CD4-positive, alpha-beta T cell treated with Interleukin-6 at 100 ng/mL for 8 hours (primary cell): Measurements from ENCODE around the gene PXDN.

Experiments
- DNase-seq: peaks from one replicate; pipeline ENCODE4 v3.0.0-alpha.2; 2020; ENCODE audit warnings: mixed read lengths, low spot score

PXDN gene

GRCh38 chr2:1598800-1599199 is 145.5 kb downstream of the PXDN start:
- no peak for DNase-seq

GRCh38 chr2:1598041-1598710 is 146.1 kb downstream of the PXDN start:
- DNase-seq, result no peak

- DNase-seq, result no peak
Measured at GRCh38 chr2:1595274-1595673, 149.0 kb downstream of the PXDN start.

GRCh38 chr2:1594373-1595171 is 149.7 kb downstream of the PXDN start:
- no peak for DNase-seq

GRCh38 chr2:1594123-1594372 is 150.3 kb downstream of the PXDN start:
- no peak for DNase-seq

GRCh38 chr2:1593371-1594122 is 150.8 kb downstream of the PXDN start:
- no peak for DNase-seq

- DNase-seq, result no peak
Measured at GRCh38 chr2:1591978-1592907, 152.1 kb downstream of the PXDN start.

GRCh38 chr2:1591461-1591770 is 152.9 kb downstream of the PXDN start:
- no peak for DNase-seq

- DNase-seq, result no peak
Measured at GRCh38 chr2:1590596-1591460, 153.5 kb downstream of the PXDN start.

- no peak for DNase-seq
Measured at GRCh38 chr2:1588978-1589621, 155.2 kb downstream of the PXDN start.

GRCh38 chr2:1588051-1588977 is 156.0 kb downstream of the PXDN start:
- no peak for DNase-seq

- DNase-seq, result no peak
Measured at GRCh38 chr2:1586923-1587840, 157.1 kb downstream of the PXDN start.

- no peak for DNase-seq
Measured at GRCh38 chr2:1586251-1586922, 157.9 kb downstream of the PXDN start.

GRCh38 chr2:1585635-1586034 is 158.7 kb downstream of the PXDN start:
- no peak for DNase-seq

- DNase-seq, result no peak
Measured at GRCh38 chr2:1584691-1585485, 159.4 kb downstream of the PXDN start.

GRCh38 chr2:1584051-1584531 is 160.2 kb downstream of the PXDN start:
- no peak for DNase-seq

GRCh38 chr2:1582891-1583341 is 161.4 kb downstream of the PXDN start:
- DNase-seq, result no peak
